Mucosa of descending colon (tissue), 3 donors: ENCODE data around the gene ANKRD55. TPM values are rescaled to one million over a fixed set of nuclear protein-coding genes. Genes with fewer than 3 reads are reported as not detected.

Experiments used
- ATAC-seq: fragments of 200-7000 bp; cut with Tn5 transposase; one replicate; pipeline ENCODE4 v1.9.1; 2020; ENCODE audit warnings: mild to moderate bottlenecking, moderate library complexity
- DNase-seq, 3 donors: peaks; one replicate each; pipeline ENCODE4 v3.0.0-alpha.2; 2020
- H3K36me3 ChIP-seq: fragments of 200-600 bp; one replicate; pipeline ENCODE4 v1.8.0; 2021; ENCODE audit warnings: low read depth, mild to moderate bottlenecking
- H3K4me1 ChIP-seq: fragments of 200-600 bp; one replicate; pipeline ENCODE4 v1.8.0; 2021; ENCODE audit warnings: low read depth, mild to moderate bottlenecking
- H3K4me3 ChIP-seq: fragments of 200-600 bp; one replicate; pipeline ENCODE4 v1.8.0; 2021; ENCODE audit warnings: mild to moderate bottlenecking
- H3K9me3 ChIP-seq: fragments of 200-600 bp; one replicate; pipeline ENCODE4 v1.8.0; 2021; ENCODE audit warnings: mild to moderate bottlenecking
- CTCF ChIP-seq: fragments of 200-600 bp; IDR thresholded peaks from one replicate; pipeline ENCODE4 v1.8.0; 2022; ENCODE audit warnings: antibody characterized with exemption, mild to moderate bottlenecking
- intact Hi-C, 2 donors: fragments of 100-400 bp; cut with DNase I in 1 of 2; cut with micrococcal nuclease in 1 of 2; formaldehyde crosslinking; loops; one replicate each; pipeline versions ENCODE4 v1.11.0 to v1.11.1; 2022; cut with DNase I, micrococcal nuclease
- total RNA-seq, 3 donors: library from RNA; stranded (reverse); fragmentation: NEBNext Ultra II Directional in 2 of 3; extraction: Animal tissue kit (Norgen Biotek cat#: 25700) in 2 of 3; gene quantifications; one replicate each; pipeline versions ENCODE4 v1.2.1 to v1.2.4, GENCODE V29; 2021 to 2023
- donor health status: DM: no; HTN: no; CAD: no; lungs with moderate emphysema.
- donor health status: DM: no; HTN: no; CAD: no.
- donor health status: DM: no; HTN: yes; CAD: no.

The ANKRD55 gene
- total RNA-seq, 3 donors from 2014 or later: 0.31 TPM; not detected in 2

GRCh38 chr5:56164376-56164775 lies 68.8 kb downstream of the ANKRD55 start:
- DNase-seq (no peak), ATAC-seq (no peak)
- no peaks in the 10 kb centered on the region for H3K36me3 ChIP-seq
- intact Hi-C loops: no loop called here
- H3K4me3 ChIP-seq: no peak overlapping the region
- H3K4me1 ChIP-seq: no peaks in the 10 kb centered on the region
- no peak for TF ChIP-seq CTCF
- H3K9me3 ChIP-seq: no peaks in the 10 kb centered on the region

DNA sequence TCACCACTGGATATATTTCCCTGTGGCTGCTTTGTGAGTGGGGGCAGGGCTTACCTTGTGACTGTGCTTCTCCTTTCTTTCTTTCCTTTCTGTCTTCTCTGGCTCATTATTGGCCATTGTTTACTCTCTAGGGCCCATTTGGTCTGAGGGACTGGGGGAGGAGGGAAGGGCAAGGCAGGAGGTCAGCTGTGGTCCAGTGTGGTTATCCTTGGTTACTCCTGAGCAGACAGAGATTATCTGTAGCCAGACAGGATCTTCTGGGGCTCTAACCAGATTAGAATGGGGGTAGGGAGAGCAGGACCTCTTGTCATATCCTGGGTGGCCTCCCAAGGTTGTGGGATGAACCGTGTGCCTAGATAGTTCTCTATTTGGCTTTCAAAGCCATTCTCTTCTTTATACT lies 71.2 kb downstream of the ANKRD55 start:
- no peak for ATAC-seq

GRCh38 chr5:56161439-56161823 lies 71.7 kb downstream of the ANKRD55 start:
- intact Hi-C loops: no loop called here

More for the DNA sequence above, 71.2 kb downstream of the ANKRD55 start:
- no peak for DNase-seq
- intact Hi-C loops: no loop called here
- Histone ChIP-seq H3K9me3 (no peaks in the 10 kb centered on the region), H3K36me3 (no peaks in the 10 kb centered on the region), H3K4me3 (no peak overlapping the region), H3K4me1 (no peaks in the 10 kb centered on the region)
- TF ChIP-seq CTCF: no peak

DNA sequence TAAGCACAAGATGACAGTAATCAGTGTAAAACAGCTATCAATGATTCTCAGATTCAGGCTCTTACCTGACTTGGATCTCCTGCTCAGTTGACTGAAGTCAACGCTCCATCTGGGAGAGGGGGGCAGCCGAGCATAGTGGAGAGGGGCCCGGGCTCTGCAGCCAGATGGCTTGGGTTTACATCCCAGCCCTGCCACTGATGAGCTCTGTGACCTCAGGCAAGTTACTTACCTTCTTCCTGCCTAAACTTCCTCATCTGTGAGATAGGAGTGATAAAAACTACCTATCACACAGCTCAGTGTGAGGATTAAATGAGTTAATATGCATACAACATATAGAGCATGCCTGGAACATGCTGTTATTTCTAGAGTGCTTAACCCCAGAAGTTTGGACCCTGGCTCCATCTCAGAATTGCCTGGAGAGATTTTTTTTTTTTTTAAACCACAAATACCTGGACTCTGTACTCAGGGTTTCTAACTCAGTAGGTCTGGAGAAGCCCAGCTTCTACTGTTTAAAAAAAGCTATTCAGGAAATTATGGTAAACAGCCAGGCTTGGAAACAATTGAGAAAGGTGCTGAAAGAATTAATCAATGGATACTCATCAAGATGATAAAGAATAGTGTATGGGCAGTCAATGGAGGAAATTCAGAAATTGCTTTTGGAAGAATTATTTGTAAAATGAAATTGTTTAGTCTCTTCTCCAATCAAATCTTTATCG lies 72.2 kb downstream of the ANKRD55 start:
- no peak for DNase-seq
- intact Hi-C loops: no loop called here
- H3K9me3 ChIP-seq: no peaks in the 10 kb centered on the region
- H3K36me3 ChIP-seq: no peaks in the 10 kb centered on the region
- no peak overlapping the region for H3K4me3 ChIP-seq
- H3K4me1 ChIP-seq: peaks cover under 1% of the 10 kb centered on the region
- no peak for ATAC-seq
- TF ChIP-seq CTCF: no peak

More at GRCh38 chr5:56161439-56161823, 71.7 kb downstream of the ANKRD55 start:
- Histone ChIP-seq H3K36me3 (no peaks in the 10 kb centered on the region), H3K4me1 (no peaks in the 10 kb centered on the region), H3K4me3 (no peak overlapping the region), H3K9me3 (no peaks in the 10 kb centered on the region)
- no peak for ATAC-seq
- no peak for TF ChIP-seq CTCF
- DNase-seq: no peak

- intact Hi-C loops: no loop called here
- Histone ChIP-seq H3K4me1 (peaks cover 3% of the 10 kb centered on the region), H3K36me3 (no peaks in the 10 kb centered on the region), H3K9me3 (no peaks in the 10 kb centered on the region), H3K4me3 (no peak overlapping the region)
- ATAC-seq (no peak), DNase-seq (no peak)
- no peak for TF ChIP-seq CTCF
Measured at GRCh38 chr5:56159521-56159947, 73.6 kb downstream of the ANKRD55 start.
